ENCODE data around the gene WSB2. TPM values are rescaled to one million over a fixed set of nuclear protein-coding genes. Genes with fewer than 3 reads are reported as not detected.
"Not testable (repeated sequence)": the region's sequence is repeated elsewhere in the genome, so short reads cannot be mapped to it uniquely, and the experiment has no call there.

The WSB2 gene
- 115 and 117 TPM in 2 replicates for total RNA-seq (2014; rRNA removed; shearing (Covaris generic))

DNA sequence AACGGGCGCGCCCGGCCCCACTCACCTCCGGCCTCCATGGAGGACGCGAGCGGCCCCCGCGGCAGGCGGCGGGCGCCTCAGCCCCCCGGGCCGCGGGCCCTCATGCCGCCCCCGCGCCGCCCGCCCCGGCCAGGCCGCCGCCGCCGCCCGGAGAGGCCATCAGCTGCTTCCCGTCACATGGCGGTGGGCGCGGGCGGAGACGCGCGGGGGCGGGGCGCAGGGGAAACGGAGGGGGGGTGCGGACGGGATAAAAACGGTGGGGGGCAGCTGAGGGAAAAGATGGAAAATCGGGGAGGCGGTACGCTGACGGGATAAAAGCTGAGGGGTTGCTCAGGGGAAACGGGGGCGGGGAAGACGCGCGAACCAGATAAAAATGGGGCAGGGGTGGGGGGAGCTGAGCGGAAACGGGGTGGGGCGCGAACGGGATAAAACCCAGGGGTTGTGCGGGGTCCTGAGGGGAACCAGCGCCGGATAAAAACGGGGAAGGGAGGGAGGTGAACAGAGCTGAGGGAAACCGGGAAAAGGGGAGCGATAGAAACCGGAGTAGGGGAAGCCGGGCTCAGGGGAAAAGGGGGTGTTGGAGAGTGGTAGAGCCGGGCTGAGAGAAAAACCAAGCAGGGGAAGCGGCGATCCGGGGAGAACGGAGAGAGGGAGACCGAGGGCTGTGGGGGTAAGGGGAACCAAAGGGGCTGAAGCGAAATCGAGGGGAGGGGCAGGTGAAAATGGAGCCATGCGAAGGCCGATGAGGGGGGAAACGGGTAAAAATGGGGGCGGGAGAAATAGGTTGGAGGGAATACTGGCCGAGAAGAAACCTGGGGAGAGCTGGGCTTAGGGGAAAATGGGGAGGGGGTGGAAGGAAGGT is at the start of gene WSB2:
Gene WSB2, minus strand, starts transcription at position 169 of the 862 bp plus-strand sequence. Its CDS starts 131 bp downstream, at position 38.
- DNase-seq (ENCODE audit: low spot score), result peak; percentile 34

GRCh38 chr12:118109088-118109487 is 48.1 kb upstream of the WSB2 start:
- DNase-seq (ENCODE audit: low spot score), result peak; percentile 12

- DNase-seq (ENCODE audit: low spot score), result no peak
Measured at GRCh38 chr12:118107694-118108093, 46.7 kb upstream of the WSB2 start.

GRCh38 chr12:118107011-118107410 is 46.0 kb upstream of the WSB2 start:
- DNase-seq (ENCODE audit: low spot score), result peak; percentile 8

DNA sequence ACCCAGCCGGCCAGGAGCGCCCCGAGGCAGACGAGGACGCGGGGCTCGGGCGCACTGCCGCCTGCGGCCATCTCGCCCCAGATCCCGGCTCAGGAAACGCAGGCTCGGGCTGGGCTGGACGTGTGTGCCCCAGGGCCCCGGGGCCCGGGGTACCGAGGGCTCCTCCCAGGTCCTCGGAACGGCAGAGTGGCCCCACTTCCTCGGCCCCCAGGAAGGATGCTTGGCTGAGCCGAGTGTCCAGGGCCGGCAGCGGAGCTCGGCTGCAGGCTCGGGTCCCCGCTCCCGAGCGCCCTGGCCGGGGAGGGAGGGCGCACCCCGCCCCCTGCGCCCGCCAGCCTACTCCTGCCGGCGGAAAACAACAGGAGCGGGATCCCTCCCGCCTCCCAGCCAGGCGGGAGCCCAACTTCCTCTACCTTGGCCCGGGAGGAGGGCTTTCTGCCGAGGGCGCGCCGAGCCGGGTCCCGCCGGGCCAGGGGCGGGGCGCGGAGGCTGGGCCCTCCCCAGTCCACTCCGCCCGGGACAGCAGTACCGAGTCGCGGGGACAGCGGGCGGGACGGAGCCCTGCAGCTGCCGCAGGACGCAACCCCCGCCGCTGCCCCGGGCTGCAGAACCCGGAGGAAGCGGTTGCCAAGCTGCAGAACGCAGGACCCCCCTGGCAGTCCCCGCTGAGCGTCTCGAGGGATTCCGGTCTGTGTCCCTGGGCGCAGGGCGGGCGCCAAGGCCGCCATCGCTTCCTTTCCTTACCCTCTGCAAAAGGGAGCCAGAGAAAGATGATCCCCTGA is 42.8 kb upstream of the WSB2 start, which contains the start of gene VSIG10:
Gene VSIG10, minus strand, starts transcription at position 411 of the 782 bp plus-strand sequence. Its CDS starts 340 bp downstream, at position 71.
- DNase-seq (ENCODE audit: low spot score), result peak; percentile 85

DNA sequence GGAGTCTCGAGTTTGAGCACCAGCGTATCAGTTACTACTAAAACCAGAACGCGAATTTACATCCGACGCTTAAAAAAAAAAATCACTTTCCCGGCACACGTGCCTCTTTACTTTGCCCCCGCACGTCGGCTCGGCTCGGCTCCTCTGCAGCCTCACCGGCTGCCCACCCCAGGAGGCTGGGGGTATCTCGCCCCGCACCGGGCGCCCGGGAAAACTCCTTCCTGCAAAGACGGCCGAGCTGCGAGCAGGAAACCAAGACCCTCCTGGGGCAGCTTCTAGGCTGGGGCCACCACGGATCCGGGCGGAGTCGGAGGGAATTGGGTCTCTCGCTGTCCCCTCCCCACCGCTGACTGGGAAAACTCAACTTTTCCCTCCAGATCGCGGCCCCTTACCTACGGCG is 42.2 kb upstream of the WSB2 start:
- DNase-seq (ENCODE audit: low spot score), result peak; percentile 32

GRCh38 chr12:118102609-118103008 is 41.6 kb upstream of the WSB2 start:
- no peak for DNase-seq (ENCODE audit: low spot score)

DNA sequence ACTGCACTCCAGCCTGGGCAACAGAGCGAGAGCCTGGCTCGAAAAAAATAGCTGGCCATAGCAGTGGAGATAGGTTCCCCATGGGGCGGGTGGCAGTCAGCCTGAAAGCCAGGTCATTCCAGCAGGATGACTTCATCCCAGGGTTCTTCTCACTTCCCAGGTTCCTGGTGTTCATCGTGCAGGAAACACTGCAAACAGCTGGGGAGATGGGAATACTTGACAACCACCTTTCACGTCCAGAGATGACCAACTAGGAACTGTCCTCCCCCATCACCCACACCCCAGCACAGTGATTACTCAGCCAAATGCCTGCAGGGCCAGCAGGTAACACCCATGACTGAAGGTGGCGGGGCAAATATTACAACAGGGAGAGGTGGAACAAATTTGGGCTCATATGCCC is 41.1 kb upstream of the WSB2 start:
- DNase-seq (ENCODE audit: low spot score), result peak; percentile 27

GRCh38 chr12:118101051-118101450 is 40.1 kb upstream of the WSB2 start:
- DNase-seq (ENCODE audit: low spot score), result no peak

DNA sequence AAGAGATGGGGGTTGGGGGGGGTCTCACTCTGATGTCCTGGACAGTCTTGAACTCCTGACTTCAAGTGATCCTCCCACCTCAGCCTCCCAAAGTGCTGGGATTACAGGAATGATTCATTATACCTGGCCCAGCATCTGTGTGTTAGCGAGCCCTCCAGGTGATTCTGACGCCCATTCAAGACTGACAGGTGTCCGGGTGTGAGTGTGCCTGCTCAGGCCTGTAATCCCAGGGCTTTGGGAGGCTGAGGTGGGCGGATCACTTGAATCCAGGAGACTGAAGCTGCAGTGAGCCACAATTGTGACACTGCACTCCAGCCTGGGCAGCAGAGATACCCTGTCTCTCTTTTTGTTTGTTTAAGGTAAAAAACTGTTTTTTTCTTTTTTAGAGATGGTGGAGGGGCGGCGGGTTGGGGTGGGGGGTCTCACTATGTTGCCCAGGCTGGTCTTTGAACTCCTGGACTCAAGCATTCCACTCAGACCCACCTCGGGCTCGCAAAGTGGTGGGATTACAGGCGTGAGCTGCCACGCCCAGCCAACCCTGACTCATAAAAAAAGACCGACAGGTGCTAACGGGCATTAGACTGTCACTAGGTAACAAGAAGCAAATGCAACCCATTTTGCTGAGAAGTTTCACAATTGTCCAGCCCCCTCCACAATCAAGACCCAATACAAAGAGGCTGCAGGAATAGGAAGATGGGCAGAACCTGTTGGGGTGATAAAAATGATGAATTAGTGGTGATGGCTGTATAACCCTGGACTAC is 38.1 kb upstream of the WSB2 start:
- peak; percentile 34 for DNase-seq (ENCODE audit: low spot score)

- peak; percentile 33 for DNase-seq (ENCODE audit: low spot score)
Measured at GRCh38 chr12:118098401-118098800, 37.4 kb upstream of the WSB2 start.

DNA sequence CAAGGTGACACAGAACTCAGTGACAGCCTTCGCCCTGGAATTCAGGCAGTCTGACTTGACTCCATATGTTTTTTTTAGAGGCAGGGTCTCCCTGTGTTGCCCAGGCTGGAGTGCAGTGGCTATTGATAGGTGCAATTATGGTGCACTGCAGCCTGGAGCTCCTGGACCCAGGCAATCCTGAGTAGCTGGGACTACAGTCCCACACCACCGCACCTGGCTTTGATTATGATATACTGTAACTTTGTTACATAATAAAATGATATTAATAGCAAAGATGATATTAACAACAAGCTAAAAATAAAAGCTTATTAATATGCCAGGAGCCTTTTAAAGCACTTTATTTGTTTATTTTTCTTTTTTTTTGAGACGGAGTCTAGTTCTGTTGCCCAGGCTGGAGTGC is 33.1 kb upstream of the WSB2 start:
- DNase-seq (ENCODE audit: low spot score), result no peak

GRCh38 chr12:118089782-118090181 is 28.8 kb upstream of the WSB2 start:
- no peak for DNase-seq (ENCODE audit: low spot score)

- DNase-seq (ENCODE audit: low spot score), result no peak
Measured at GRCh38 chr12:118082161-118082560, 21.2 kb upstream of the WSB2 start.

- DNase-seq (ENCODE audit: low spot score), result not testable (repeated sequence)
Measured at GRCh38 chr12:118081521-118081920, 20.5 kb upstream of the WSB2 start.

GRCh38 chr12:118073768-118074167 is 12.8 kb upstream of the WSB2 start:
- DNase-seq (ENCODE audit: low spot score), result no peak

DNA sequence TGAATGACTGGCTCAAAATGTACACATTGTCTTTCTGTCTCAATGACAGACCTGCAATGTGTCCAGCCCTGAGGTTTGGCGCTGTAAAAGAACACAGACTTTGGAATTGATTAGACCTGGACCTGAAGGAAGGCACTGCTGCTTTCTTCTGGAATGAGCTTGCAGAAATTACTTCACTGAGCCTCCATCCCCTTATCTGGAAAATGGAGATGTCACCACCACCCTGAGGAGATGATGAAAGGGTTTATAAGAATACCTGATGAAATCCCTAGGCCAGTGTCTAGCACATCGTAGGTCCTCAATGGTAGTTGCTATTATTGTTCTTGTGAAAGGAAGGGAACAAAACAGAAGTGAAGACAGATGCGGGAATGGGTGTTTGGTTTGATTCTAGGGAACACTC is 9.7 kb upstream of the WSB2 start:
- no peak for DNase-seq (ENCODE audit: low spot score)

- no peak for DNase-seq (ENCODE audit: low spot score)
Measured at GRCh38 chr12:118068445-118068844, 7.5 kb upstream of the WSB2 start.

DNA sequence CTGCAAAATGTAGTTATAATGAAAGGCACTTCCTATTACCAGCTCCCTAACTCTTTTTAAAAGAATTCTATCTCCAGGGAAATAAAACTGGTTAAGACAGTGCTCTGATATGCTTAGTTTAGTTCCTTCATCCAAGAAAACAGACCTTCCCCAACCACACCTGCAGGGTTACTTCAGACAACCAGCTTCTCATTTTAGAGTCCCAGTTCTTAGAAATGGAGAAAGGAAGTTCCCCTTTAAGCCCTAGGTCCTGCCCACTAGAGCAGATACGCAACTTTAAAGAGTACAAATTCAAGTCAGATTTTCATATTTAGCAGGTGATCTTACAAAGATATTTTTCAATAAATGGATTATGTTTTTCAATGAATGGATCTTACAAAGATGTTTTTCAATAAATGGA is 4.4 kb upstream of the WSB2 start:
- no peak for DNase-seq (ENCODE audit: low spot score)

DNA sequence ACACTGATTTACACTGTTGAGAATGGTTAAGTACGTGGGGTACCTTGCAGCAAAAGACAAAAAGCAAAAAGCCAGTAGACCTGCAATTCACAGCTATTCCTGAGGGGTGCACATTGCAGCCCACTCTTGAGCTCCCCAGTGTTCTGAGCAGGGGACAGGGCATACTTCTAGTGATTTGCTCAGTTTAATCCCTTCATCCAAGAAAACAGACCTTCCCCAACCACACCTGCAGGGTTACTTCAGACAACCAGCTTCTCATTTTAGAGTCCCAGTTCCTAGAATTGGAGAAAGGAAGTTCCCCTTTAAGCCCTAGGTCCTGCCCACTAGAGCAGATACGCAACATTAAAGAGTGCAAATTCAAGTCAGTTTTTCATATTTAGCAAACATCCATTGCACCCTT is 3.6 kb upstream of the WSB2 start:
- no peak for DNase-seq (ENCODE audit: low spot score)

- peak; percentile 20 for DNase-seq (ENCODE audit: low spot score)
Measured at GRCh38 chr12:118063576-118064391, 2.8 kb upstream of the WSB2 start.

Measured in HT-29 (cell line).